22Rv1 (cell line): ENCODE data around the gene FGFR1OP2.

Experiments used
- CTCF ChIP-seq: fragments of 450-650 bp; IDR thresholded peaks from 2 replicates; pipeline ENCODE4 v1.5.1; 2017; ENCODE audit warnings: mild to moderate bottlenecking
- ZFX ChIP-seq: fragments of 450-650 bp; IDR thresholded peaks from 2 replicates; pipeline ENCODE4 v1.6.1; 2017; ENCODE audit warnings: antibody characterized with exemption, borderline replicate concordance

- TF ChIP-seq CTCF (no peak), ZFX (no peak)
Observed at GRCh38 chr12:26988703-26989102, 50.4 kb downstream of the FGFR1OP2 start.
